Stimulated activated CD4-positive, alpha-beta T cell treated with anti-CD3 and anti-CD28 coated beads, Interleukin-1b, Interleukin-23, amount 100 ng/mL, for 4 hours (primary cell): ENCODE results near the gene PMIS2.
A peak's percentile ranks its signal among the peaks of the same experiment; 100 is the strongest.

Experiments
- DNase-seq, 2 donors: peaks; one replicate each; pipeline ENCODE4 v3.0.0-alpha.2; 2020; ENCODE audit warnings: low read depth in 2 of 2

PMIS2 gene

GRCh38 chr19:35585848-35586247, at the start of gene PMIS2:
Gene PMIS2 (plus strand): TSS chr19:35586173. CDS start chr19:35586260, 87 bp downstream.
- no peak for DNase-seq

GRCh38 chr19:35539314-35539713, 46.7 kb upstream of the PMIS2 start:
- no peak for DNase-seq

DNA sequence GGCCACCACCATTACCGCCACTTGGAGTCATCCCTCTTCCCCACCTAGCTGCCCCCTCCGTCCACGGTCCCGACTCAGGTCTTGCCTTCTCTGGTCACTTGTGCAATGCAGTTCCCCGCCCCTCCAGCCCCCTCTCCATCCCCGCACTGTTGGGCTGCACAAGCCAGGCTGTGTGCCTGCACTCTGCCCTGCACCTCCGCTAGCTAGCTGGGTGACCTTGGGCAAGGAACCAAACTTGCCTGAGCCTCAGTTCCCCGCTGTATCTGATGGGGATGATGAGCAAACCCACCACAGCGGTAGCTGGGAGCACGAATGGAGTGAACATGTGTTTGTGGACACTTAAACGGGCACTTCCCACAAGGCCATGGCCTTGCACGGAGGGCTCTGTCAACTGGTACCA, 46.1 kb upstream of the PMIS2 start:
- no peak for DNase-seq

DNA sequence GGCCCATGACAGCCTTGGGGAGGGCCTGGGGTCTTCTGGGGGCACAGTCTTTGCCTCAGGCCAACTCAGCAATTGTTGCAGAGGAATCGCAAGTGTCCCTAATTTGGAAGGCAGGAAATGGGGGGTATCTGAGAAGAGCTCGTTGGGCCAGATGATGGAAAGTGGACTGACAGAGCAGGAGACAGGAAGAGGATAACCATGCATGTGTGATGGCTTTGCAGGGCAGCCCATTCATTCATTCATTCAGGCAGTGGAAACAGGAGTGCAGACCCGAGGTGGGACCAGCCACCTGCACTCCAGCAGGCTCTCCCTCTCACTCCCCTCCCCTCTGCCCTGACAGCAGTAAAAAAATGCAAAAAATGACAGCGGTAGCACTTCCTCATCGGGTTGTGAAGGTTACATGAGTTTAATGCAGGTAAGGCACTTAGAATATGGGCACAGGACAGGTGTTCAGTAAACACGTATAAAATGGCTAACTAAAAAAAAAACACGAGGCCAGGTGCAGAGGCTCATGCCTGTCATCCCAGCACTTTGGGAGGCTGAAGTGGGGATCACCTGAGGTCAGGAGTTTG, 45.5 kb upstream of the PMIS2 start:
- DNase-seq: no peak

- no peak for DNase-seq
These were observed 43.8 kb upstream of the PMIS2 start for GRCh38 chr19:35542209-35542608.

DNA sequence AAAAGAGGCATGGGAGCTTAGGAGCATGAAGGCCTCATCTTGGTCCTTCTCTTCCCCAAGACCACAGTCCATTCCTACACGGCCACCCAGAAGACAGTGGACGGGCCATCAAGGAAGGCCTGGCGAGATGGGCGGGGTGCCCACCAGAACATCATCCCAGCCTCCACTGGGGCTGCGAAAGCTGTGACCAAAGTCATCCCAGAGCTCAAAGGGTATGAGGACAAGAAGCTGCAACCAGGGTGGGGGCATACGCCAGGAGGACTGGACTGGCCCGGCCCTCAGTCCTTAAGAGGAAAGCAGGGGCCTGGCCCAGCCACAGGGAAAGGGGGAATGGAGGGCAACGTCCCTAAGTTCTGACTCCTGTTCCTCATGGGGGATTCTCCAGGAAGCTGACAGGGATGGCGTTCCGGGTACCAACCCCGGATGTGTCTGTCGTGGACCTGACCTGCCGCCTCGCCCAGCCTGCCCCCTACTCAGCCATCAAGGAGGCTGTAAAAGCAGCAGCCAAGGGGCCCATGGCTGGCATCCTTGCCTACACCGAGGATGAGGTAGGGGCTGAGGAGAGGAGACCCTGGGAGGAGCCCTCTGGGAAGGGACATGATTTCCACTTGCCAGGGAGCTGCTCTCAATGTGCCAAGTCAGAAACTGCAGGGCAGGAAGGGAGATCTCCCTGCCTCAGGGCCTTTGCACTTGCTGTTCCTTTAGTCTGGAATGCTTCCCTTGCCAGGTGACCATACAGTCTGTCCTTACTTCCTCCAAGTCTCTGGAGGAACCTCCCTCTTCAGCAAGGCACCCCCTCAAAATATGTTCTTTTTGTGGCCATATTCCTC, 42.5 kb upstream of the PMIS2 start:
- DNase-seq: no peak

DNA sequence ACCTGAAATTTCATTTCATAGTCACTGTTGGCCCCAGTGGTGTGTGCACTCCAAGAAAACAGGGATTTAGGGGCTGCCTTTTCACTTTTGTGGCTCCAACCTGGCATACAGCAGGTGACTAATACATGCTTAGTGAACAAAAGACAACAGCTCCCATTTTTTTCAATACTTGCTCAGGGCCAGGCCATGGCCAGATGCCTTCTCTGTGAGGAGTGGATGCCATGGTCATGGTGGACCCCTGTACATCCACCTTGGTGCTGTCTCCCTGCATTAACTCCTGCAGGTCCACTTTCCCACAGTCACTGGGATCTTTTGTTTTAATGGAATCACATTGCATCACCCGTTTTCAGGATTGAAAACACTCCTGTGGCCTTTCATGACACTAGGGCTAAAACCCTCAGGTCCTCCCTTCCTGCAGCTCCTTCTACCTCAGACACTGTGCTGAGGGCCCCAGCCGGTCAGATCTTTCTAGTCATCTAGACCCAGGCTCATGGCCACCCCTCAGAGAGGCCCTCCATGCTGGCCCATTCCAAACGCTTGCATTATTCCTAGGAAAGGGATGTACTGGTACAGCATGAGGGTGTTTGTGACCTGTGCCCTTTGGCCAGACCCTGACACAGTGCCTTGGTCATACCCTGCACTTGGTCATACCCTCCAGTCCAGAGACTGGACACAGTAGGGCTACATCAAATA, 41.7 kb upstream of the PMIS2 start:
- DNase-seq: no peak

DNA sequence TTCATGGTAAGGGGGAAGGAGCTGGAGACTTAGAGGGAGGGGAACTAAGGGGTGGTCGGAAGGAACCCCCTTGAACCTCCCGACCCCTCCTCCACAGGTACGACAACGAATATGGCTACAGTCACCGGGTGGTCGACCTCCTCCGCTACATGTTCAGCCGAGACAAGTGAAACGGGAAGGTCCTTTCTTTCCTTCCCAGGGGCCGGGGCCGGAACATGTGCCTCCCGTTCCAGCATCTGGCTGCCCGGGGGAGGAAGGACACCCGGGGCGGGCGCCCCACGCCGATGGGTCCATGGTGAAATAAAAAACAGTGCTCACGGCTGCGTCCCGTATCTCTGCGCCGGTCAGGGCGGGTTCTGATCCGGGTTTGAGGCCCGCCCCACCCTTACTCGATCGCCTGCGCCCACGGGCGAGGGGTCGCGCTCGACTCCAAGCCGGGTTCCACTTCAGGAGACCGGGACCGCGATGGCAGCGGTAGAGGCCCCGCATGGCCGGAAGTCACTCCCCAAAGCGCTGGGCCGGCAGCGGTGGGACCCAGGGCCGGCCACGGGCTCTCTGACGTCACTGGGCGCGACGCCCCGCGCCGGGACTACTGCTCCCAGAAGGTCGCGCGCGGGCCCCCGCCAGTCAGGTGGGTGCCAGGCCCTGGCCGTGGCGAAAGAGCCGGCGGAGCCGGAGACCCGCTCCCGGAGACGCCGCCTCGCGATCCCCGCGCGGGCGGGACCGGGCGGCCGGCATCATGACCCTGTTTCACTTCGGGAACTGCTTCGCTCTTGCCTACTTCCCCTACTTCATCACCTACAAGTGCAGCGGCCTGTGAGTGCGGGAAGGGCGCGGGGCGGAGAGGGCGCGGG, 40.7 kb upstream of the PMIS2 start, which contains the start of gene TMEM147:
TMEM147 (plus strand) TSS at position 626 of the 854 bp plus-strand sequence; CDS start at position 740, 114 bp downstream.
- DNase-seq: peak; percentile 66 to 85

GRCh38 chr19:35545855-35546381, 40.1 kb upstream of the PMIS2 start:
- peak; percentile 49 to 67 for DNase-seq

- DNase-seq: no peak
These were observed 39.4 kb upstream of the PMIS2 start for GRCh38 chr19:35546532-35546931.

GRCh38 chr19:35549174-35549788, 36.7 kb upstream of the PMIS2 start:
- peak in 1 of 2 donors; percentile 43 for DNase-seq

DNA sequence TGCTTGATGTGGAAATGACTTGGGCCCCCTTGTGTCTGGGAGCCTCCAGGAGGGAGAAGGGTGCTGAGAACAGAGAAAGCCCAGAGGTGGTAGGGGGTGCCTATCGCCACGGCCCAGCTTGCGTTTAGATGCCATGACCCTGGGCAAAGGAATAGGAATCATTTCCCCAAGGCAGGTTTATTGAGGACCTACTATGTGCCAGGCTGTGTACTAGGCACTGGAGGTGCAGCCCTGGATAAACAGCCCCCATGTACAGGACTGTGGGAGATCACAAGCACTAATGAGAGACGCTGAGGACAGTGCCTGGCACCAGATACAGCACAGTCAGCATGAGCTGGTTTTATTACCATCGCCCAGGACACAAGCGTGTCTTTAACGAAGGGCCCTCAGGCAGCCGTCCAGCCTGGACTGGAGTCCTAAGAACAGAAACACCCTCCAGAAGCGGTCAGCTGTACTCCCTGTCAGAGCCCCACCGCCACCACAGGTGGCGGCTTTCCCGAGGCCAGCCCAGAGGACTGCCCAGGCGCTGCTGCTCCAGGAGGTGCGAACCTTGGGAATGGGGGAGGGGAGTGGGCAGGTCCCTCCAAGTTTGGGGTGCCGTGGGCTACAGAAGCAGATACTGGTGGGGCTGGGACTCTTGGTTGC, 36.0 kb upstream of the PMIS2 start:
- DNase-seq: no peak

DNA sequence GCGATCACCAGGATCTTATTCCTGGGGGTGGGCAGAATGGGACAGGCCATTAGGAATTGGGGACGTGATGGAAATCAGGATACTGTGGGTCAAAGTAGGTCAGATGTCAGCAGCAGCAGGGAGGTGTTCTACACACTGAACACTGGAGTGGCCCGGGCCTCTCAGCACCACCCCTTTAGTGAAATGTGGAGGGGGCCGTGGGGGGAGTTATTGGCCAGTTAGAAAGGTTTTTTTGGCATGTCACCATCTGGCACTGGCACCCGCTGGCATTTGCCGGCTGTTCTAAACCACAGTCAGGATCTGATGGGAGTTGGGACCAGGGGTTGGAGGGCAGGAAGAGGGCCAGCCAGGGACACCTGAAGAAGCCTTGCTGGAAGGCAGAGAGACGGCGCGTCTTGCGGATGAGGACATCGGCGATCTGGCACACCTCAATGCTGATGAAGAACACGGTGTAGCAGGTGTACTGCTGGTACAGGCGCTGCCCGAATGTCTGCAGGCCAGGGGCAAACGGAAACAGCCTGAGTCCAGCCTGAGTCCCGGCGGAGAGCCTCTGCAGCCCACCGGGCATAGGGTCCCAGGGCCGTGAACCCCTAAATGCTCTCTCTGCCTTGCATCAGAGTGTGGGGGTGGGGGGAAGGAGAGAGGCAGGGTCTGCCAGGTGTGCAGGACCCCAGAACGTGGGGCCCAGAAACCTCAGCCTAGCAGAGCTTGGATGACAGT, 34.7 kb upstream of the PMIS2 start:
- no peak for DNase-seq

GRCh38 chr19:35552534-35553384, 33.2 kb upstream of the PMIS2 start:
- no peak for DNase-seq

GRCh38 chr19:35553385-35554000, 32.5 kb upstream of the PMIS2 start:
- DNase-seq: no peak

DNA sequence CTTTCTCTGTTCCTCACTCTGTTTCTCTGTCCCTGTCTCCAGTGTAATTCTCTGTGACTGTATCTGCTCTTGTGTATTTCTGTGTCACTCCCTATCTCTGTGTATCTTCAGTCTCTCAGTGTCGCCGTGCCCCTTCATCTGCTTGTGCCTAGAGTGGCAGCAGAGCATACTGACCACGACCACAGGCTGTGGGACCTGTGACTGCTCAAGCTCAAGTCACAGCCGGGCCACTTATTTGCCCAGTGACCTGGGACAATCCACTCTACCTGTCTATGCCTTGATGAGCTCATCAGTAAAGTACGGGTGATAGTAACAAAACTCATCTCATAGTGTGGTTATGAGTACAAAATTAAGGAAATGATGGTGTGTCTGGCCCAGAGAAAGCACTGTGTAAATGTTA, 31.9 kb upstream of the PMIS2 start:
- no peak for DNase-seq

DNA sequence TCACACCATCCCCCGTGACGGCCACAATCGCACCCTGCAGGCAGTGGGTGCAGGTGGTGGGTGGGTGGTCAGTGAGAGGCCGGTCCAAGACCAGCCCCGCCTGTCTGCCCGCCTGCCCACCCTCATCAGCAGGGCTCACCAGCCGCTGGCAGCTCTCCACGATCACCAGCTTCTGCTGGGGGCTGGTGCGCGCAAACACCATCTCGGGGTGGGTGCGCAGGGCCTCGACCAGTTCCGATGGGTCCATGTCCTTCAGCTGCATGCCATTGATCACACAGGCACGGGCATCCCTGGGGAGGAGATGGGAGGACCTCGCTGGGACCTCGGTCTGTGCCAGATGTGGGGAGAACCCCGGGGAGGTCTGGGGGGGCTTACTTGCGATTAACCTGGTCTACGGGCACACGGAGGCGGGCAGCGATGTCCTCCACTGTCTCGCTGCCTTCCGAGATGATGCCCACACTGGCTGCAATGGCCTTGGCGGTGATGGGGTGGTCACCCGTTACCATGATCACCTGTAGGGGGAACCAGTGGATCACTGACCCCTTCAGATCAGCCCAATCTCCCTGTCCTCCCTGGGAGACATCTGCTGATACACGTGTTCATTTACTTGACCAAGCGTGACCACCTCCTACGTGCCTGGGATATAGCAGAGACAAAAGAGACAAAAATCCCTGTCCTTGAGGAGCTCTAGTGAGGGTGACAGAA, 30.5 kb upstream of the PMIS2 start:
- DNase-seq: no peak
